ENCODE results near the gene CALML5.

Gene CALML5

DNA sequence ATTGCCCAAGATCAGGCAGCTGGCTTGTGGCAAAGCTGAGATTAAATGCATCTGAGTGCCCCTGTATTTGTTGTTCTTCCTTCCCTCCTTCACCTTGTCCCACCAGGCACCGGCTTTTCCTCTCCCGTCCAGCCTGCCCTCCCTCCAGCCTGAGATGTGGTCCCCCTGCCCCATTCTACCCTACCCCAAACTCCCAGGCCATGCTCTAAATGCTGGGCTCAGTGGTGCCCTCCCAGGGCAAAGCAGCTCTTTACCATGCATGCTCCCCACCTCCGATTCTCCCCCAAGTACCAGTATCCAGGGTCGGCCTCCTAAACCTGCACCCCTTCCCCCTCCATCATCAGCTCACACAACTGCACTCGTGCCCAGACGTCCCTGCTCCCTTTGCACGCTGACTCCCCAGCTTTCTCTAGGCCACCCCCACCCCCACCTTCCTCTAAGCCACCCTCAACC lies 36.5 kb downstream of the CALML5 start:
- no peak for DNase-seq (ENCODE audit: low spot score)

- no peak for DNase-seq (ENCODE audit: low spot score)
Observed at GRCh38 chr10:5461914-5462840, 37.2 kb downstream of the CALML5 start.

- DNase-seq (ENCODE audit: low spot score) = no peak
Observed at GRCh38 chr10:5461203-5461588, 38.2 kb downstream of the CALML5 start.

DNA sequence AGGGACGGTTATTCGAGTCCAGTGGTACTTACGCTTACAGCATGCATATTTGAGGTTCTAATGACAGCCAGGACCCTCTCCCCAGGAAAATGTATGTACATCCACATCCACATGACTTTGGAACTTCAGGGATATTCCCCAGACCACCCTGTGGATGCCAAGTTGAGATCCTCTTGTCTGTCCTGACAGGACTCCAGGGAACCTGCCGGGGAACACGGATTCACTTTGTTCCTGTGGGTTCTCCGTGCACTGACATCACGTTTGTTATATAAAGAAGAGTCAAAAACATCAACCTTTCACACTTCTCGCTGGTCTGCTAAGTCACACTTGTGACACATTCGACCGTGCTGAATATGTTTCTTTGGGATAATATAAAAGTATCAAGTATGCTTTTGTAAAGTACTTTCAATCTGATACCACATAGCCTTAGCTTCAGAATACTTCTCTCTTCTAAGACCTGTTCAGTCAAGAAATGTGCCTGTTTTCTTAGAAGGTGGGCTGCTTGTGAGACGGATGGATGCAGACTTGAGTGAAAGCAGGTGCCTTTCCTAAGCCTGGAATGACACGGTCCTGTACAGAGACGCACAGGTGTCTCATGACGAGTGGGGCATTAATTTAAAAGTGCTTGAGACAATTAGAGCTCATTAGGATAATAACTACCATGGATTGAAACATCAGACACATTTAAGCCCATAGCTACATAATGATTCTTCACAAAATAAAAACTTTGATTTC lies 38.7 kb downstream of the CALML5 start:
- DNase-seq (ENCODE audit: low spot score) = no peak

DNA sequence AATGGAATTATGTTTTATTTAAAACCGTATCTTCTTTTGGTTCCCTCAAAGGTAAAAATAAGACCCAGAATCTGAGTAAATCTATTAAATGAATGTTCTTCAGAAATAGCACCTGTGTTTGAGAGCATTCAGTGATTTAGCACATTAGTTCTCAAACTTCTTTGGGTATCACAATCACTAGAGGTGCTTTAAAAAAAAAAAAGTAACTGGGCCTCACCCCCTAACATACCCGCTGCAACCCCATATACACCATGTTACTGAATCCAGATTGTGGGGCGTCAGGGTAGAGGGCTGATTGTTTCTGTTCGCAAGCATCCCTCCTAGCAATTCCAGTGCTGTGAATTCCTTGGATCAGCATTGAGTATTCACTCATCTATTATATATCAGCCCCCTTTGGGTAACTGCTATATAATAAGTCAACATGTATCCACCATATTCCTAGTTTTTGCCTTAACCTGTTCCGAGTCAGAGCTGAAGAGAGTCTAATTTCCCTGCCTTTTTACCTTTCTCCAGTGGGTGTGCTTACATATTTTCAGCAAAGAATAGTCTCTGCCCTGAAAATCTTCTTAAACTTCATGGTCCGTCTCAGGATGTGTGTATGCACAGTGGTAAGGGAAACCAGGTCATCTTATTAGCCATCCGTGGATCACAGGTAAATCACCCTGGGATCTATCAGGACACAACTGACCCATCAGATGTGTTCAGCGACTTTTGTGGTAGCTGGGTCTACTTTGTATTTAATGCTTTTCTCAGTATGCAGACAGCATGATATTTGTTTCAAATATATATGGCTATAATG lies 40.2 kb downstream of the CALML5 start:
- DNase-seq (ENCODE audit: low spot score) = no peak

GRCh38 chr10:5458425-5458824 lies 40.9 kb downstream of the CALML5 start:
- no peak for DNase-seq (ENCODE audit: low spot score)

- no peak for DNase-seq (ENCODE audit: low spot score)
Observed at GRCh38 chr10:5457741-5458140, 41.6 kb downstream of the CALML5 start.

DNA sequence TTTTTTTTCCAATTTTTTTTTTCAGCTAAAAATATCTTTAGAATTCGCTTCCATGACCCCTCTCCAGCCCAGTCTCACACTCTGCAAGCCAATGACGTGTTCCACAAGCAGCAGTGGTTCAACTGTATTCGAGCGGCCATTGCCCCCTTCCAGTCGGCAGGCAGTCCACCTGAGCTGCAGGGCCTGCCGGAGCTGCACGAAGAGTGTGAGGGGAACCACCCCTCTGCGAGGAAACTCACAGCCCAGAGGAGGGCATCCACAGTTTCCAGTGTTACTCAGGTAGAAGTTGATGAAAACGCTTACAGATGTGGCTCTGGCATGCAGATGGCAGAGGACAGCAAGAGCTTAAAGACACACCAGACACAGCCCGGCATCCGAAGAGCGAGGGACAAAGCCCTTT lies 42.8 kb downstream of the CALML5 start:
- DNase-seq (ENCODE audit: low spot score) = no peak

GRCh38 chr10:5453749-5454489 lies 45.5 kb downstream of the CALML5 start:
- DNase-seq (ENCODE audit: low spot score) = no peak

GRCh38 chr10:5450605-5451384 lies 48.6 kb downstream of the CALML5 start:
- no peak for DNase-seq (ENCODE audit: low spot score)

- DNase-seq (ENCODE audit: low spot score) = peak; percentile 68
Observed at GRCh38 chr10:5449823-5450222, 49.5 kb downstream of the CALML5 start.

DNA sequence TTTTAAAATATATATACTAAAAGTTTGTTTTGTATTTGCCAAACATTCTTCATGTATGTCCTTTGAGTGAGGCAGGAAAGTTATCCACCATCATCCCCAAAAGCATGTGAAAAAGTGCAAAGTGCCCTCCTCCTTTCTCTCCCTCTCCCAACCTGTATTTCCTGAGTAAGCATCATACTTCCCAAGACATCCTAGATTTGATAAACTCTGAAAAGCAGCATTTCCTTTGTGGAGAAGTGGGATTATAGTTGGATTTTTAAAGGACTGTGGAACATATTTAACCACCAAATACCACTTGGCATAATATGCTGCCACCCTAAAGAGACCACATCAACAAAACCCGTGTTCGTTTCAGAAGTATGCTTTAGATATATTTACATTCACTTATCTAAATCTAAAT lies 50.1 kb downstream of the CALML5 start:
- no peak for DNase-seq (ENCODE audit: low spot score)
